ENCODE results near the gene CAMKK1. TPM values are rescaled to one million over a fixed set of nuclear protein-coding genes. Genes with fewer than 3 reads are reported as not detected.
A peak's percentile ranks its signal among the peaks of the same experiment; 100 is the strongest.

CAMKK1 gene
- total and polyA plus RNA-seq, 7 donors: 0.91 to 2.3 (median 1.5) TPM

DNA sequence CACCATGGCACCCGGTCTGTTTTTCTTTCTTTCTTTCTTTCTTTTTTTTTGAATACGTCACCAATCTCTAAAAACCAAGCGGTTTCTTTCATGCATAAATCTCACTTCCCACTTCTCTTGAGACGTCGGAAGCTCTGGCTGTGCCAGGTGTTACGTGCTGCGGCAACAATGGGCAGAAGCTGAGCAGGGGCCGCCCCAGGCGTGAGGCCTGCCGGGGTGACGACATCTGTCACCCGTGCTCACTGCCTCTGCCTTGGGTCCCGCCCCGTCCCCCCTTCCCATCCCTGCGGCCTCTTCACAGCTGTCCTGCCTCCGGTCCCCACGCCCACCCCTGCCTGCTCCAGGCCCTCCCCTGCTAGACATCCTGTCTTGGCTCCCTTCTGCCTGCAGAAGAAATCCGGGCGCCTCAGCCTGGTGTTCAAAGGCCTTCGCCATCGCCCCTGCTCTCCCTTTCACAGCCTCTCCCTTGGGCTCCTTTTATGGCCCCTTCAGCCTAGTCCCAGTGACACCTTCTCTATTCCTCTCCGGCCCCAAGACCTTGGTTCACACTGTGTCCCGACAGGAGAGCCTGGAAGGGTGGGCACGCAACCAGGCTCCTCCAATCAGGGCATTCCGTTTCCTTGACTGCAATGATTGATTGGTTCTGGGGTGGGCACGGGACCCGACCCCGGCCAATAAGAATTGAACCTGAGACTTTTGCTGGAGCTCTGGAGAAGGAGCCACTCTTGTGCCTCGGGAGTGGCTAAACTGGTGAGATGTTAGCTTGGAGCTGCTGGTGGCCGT is 18.6 kb upstream of the CAMKK1 start:
- peaks cover 4% of the 10 kb centered on the region for H3K4me1 ChIP-seq
- ATAC-seq: peak in 1 of 4 donors; percentile 25
- DNase-seq: peak in 1 of 2 donors; percentile 54
- intact Hi-C loops (cut with DNase I): loop anchor here (5.0 kb wide), 2 partner anchors 49 to 96 kb away; no protein-coding TSS in a partner anchor
- TF ChIP-seq, protein P1, sequence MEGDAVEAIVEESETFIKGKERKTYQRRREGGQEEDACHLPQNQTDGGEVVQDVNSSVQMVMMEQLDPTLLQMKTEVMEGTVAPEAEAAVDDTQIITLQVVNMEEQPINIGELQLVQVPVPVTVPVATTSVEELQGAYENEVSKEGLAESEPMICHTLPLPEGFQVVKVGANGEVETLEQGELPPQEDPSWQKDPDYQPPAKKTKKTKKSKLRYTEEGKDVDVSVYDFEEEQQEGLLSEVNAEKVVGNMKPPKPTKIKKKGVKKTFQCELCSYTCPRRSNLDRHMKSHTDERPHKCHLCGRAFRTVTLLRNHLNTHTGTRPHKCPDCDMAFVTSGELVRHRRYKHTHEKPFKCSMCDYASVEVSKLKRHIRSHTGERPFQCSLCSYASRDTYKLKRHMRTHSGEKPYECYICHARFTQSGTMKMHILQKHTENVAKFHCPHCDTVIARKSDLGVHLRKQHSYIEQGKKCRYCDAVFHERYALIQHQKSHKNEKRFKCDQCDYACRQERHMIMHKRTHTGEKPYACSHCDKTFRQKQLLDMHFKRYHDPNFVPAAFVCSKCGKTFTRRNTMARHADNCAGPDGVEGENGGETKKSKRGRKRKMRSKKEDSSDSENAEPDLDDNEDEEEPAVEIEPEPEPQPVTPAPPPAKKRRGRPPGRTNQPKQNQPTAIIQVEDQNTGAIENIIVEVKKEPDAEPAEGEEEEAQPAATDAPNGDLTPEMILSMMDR (IDR thresholded peaks at IDR 0.05): no peak
- no peak overlapping the region for H3K4me3 ChIP-seq
- H3K27me3 ChIP-seq (ENCODE audit: insufficient read depth in 3 of 3, low read length in 2 of 3): no peaks in the 10 kb centered on the region
- WGBS, 3 donors: 45 to 54% (median 50%) methylated on average over 30 of the region's 30 CpGs
- no peaks in the 10 kb centered on the region for H3K9me3 ChIP-seq
- no peaks in the 10 kb centered on the region for H3K36me3 ChIP-seq (ENCODE audit: insufficient read depth in 1 of 2, low read depth in 1 of 2)
- H3K27ac ChIP-seq: peak overlapping the region; percentile 1

DNA sequence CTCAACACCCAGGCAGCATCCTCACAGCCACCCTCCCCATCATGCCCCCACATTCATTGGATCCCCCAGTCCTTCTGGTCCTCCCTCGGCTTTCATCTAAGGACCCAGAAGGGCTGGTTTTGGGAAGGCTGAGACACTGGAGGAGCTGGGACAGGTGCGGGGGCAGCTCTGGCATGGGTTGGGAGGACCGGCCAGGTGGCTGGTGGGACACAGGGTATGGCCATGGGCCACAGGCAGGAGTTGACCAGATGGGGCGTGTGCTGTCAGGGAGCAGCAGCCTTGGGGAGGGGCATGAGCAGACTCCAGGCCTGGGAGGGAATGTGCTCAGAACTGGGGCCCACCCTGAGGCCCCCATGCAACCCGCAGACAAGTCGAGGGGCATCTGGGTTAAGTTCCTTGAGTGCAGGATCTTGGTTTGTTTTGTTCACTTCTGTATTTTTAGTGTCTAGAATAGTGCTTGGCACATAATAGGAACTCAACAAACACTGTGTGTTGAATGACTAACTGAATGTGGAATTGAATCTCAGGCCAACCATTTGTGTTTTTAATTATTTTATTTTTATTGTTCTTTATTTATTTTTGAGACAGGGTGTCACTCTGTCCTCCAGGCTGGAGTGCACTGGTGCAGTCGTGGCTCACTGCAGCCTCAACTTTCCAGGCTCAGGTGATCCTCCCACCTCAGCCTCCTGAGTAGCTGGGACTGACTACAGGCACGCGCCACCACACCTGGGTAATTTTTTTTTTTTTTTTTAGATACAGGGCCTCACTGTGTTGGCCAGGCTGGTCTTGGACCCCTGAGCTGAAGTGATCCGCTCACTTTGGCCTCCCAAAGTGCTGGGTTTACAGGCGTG is 17.8 kb upstream of the CAMKK1 start:
- H3K27ac ChIP-seq: no peak overlapping the region
- TF ChIP-seq, protein P1 (IDR thresholded peaks at IDR 0.05): no peak
- ATAC-seq (no peak), DNase-seq (no peak)
- no peaks in the 10 kb centered on the region for H3K36me3 ChIP-seq (ENCODE audit: insufficient read depth in 1 of 2, low read depth in 1 of 2)
- no peaks in the 10 kb centered on the region for H3K9me3 ChIP-seq
- no peak overlapping the region for H3K4me3 ChIP-seq
- intact Hi-C loops (cut with DNase I): loop anchor here (5.0 kb wide), 2 partner anchors 48 to 97 kb away; no protein-coding TSS in a partner anchor
- no peaks in the 10 kb centered on the region for H3K27me3 ChIP-seq (ENCODE audit: insufficient read depth in 3 of 3, low read length in 2 of 3)
- H3K4me1 ChIP-seq: peaks cover 4% of the 10 kb centered on the region
- whole genome bisulfite sequencing, 3 donors: 86 to 90% (median 87%) methylated on average over 11 of the region's 11 CpGs

DNA sequence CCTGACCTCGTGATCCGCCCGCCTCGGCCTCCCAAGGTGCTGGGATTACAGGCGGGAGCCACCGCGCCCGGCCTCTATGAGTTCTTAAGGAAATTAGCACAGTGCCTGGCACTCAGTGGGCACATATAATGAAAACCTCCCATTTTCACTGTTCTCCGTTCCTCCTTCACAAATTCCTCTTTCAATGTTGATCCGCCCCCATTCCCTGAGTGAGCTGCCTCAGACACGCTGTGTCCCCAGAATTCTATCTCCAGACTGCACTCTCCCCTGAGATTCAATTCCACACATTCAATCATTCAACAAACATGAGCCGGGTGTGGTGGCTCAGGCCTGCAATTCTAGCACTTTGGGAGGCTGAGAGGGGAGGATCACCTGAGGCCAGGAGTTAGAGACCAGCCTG is 16.4 kb upstream of the CAMKK1 start:
- 92 to 95% (median 93%) methylated on average over 12 of the region's 12 CpGs for WGBS, 3 donors
- TF ChIP-seq, protein P1 (IDR thresholded peaks at IDR 0.05): no peak
- H3K27me3 ChIP-seq (ENCODE audit: insufficient read depth in 3 of 3, low read length in 2 of 3): no peaks in the 10 kb centered on the region
- H3K4me1 ChIP-seq: peaks cover 4% of the 10 kb centered on the region
- H3K27ac ChIP-seq: no peak overlapping the region
- H3K9me3 ChIP-seq: no peaks in the 10 kb centered on the region
- no peaks in the 10 kb centered on the region for H3K36me3 ChIP-seq (ENCODE audit: insufficient read depth in 1 of 2, low read depth in 1 of 2)
- DNase-seq: no peak
- no peak overlapping the region for H3K4me3 ChIP-seq
- intact Hi-C loops (cut with DNase I): loop anchor here in 1 of 2 donors (10.0 kb wide), 1 partner anchor 174 kb away; no protein-coding TSS in a partner anchor
- ATAC-seq: no peak

DNA sequence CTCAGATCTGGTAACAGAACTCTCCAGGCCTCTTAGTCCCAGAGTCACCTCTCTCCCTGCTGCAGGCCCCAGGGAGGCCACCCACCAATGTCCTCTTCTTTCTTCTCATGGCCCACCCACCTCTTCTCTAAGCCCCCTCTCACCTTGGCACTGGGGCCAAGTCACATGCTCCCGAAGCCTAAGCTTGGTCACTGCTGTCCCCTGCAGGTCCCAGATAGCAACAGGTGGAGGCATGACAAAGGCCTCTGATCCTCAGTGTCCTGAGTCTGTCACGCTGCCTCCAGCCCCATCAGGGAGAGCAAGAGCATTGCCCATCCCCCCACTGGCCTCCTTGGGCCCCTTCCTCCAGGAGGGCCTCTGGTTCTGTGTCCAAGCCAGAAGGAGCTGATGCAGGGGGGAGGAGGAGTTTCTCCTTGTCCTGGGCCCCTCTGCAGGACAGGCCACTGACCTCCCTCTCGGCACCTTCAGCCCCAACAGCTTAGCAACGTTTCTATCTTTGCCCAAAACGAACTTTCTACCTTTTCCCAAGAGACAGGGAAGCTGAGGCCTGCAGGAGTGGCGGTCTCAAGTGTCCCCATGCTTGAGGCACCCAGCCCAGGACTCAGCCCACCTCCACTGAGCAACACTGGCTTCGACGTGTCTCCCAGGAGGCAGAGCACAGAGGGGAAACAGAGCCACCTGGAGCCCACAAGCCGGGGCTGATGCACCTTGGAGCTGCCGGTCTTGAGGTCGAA is 14.8 kb upstream of the CAMKK1 start:
- intact Hi-C loops (cut with DNase I): loop anchor here in 1 of 2 donors (10.0 kb wide), 1 partner anchor 173 kb away; no protein-coding TSS in a partner anchor
- TF ChIP-seq, protein P1 (IDR thresholded peaks at IDR 0.05): no peak
- no peak overlapping the region for H3K27ac ChIP-seq
- 79 to 84% (median 84%) methylated on average over 11 of the region's 11 CpGs for WGBS, 3 donors
- no peak for DNase-seq
- no peaks in the 10 kb centered on the region for H3K27me3 ChIP-seq (ENCODE audit: insufficient read depth in 3 of 3, low read length in 2 of 3)
- ATAC-seq: peak in 3 of 4 donors; percentile 26 to 55 (median 52)
- no peak overlapping the region for H3K4me3 ChIP-seq
- H3K4me1 ChIP-seq: no peaks in the 10 kb centered on the region
- H3K36me3 ChIP-seq (ENCODE audit: insufficient read depth in 1 of 2, low read depth in 1 of 2): no peaks in the 10 kb centered on the region
- no peaks in the 10 kb centered on the region for H3K9me3 ChIP-seq
